CD4-positive, alpha-beta T cell treated with Interleukin-4 for 4 hours (primary cell): ENCODE measurements around the gene PAOX.

Experiments used
- DNase-seq: peaks from one replicate; pipeline ENCODE4 v3.0.0-alpha.2; 2020

PAOX gene

DNA sequence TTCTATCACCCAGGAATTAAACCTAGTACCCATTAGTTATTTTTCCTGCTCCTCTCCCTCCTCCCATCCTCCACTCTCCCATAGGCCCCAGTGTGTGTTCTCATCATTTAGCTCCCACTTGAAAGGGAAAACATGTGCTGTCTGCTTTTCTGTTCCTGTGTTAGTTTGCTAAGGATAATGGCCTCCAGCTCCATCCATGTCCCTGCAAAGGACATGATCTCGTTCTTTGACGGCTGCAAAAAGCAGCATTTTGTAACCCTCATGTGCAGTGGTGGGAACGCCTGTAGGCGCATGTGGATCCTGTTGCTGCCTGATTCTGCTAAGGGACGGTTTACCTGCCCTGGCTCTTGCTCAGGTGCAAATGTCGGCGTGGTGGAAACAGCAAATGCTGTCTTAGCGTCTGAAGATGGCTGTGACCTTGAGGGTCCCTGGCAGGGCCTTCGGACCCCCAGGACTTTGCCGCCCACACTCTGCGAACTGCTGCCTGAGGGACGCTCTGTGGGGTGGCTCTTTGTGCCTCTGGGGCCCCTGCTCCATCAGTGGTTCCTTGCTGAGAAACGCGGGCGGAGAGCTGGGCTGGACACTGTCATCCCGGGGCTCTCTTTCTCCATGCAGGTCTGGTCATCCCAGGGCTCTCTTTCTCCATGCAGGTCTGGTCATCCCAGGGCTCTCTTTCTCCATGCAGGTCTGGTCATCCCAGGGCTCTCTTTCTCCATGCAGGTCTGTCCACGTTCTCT, 9.3 kb downstream of the PAOX start:
- no peak for DNase-seq

DNA sequence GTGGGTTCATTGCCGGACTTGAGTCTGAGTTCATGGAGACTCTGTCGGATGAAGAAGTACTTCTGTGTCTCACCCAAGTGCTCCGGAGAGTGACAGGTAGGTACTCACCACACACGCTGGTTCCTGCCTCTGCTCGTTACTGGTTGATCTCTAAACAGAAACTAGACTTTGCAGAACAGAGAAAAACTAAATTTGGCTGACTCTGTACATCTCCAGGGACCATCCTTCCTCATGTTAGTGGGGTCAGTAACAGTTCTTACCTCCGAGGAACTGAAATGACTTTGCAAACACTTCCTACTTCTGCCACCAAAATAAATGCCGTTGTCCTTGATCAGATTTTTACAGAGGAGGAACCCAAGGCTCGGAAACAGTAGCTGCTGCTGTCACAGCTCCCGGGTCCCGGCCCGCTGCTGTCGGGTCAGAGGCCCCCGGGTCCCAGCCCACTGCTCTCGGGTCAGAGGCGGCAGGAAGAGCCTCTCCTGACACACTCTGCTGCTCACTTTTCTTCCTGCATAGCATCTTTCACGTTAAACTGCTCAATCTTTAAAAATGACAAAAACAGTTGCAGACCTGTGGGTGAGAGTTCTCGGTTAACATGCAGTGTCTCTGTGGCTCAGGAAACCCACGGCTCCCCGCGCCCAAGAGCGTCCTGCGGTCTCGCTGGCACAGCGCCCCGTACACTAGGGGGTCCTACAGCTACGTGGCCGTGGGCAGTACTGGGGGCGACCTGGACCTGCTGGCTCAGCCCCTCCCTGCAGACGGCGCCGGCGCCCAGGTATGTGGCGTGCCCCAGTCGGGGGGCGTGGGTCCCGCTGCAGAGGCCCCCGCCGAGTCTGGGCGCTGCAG, 10.1 kb downstream of the PAOX start:
- DNase-seq, result peak; percentile 63

DNA sequence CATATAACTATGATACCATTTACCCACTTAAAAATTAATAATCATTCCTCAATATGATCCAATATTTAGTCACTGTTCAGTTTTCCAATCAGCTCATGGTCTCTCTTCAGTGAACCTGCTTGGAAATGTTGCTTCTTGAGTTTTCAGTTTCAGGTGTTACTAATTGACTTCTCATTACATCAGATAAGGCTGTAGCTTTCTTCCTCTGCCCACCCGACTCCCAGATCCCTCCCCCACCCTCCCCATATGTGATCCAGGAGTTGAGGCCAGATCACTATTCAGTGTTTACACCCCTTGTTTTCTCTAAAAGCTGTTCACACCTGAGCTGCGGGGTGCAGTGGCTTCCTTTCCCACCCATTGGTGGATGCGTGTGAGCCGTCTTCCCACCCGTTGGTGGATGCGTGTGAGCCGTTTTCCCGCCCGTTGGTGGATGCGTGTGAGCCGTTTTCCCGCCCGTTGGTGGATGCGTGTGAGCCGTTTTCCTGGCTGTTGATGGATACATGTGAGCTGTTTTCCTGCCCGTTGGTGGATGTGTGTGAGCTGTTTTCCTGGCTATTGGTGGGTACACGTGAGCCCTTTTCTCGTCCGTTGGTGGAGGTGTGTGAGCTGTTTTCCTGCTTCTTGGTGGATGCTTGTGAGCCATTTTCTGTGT, 11.7 kb downstream of the PAOX start:
- DNase-seq, result no peak

DNA sequence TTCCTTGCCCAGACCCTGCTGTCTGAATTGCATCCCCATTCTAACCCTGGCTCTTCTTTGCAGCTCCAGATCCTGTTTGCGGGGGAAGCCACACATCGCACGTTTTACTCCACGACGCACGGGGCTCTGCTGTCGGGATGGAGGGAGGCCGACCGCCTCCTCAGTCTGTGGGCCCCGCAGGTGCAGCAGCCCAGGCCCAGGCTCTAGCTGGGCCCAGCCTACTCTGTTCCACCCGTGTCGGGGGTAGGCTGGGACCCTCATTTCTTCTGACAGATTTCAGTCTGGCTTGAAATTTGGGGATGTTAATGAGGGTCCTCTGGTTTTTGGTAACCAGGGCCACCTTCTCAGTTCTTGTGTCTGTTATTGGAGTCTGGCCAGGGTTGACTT, 12.2 kb downstream of the PAOX start:
- DNase-seq, result no peak

DNA sequence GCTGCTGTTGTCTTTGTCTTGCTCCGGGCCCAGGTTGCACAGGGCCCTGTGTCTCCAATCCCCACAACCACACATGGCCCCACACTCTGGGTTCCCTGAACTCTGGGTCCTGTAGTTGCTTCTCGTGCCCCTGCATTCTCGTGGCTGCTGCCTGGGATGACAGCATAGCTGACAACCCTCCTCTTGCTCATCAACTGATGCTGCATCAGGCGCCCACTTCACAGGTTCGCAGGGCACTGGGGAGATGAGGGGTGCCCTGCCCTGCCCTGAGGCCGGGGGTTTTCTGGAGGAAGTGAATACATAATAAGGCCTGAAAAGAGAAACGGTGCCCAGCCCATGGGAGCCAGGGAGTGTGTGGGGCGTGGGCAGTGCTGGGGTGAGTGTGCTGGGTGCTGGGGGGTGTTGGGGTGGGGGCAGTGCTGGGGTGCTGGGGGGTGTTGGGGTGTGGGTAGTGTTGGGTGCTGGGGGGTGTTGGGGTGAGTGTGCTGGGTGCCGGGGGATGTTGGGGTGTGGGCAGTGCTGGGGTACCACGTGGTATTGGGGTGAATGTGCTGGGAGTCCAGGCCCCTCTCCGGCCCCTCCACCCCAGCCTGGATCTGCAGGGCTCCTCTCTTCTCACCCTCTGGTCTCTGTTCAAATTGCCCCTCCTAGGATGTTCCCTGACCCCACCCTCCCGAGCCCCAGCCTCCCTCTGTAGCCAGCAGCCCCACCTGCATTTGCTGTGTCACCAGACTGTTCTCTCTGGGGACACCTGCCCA, 12.9 kb downstream of the PAOX start:
- peak; percentile 63 for DNase-seq

DNA sequence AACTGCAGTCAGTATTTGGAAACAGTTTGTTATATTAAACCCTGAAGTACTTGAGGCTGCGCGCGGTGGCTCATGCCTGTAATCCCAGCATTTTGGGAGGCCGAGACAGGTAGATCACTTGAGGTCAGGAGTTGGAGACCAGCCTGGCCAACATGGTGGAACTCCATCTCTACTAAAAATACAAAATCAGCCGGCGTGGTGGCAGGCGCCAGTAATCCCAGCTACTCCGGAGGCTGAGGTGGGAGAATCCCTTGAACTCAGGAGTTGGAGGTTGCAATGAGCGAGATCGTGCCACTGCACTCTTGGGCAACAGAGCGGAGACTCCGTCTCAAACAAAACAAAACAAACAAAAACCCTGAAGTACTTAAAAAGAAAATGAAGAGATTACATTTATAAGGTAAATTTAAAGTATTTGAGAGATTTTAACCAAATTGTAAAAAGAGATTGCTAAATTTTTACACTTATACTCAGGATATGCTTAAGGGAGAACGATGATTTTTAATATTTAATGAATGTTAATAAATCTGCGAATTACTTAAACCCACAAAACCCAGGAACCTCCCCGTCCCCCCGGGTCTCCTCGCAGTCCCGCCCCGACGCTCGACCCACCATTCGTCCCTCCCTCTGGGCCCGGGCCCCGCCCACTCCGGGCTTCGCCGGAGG, 14.5 kb downstream of the PAOX start:
- no peak for DNase-seq

DNA sequence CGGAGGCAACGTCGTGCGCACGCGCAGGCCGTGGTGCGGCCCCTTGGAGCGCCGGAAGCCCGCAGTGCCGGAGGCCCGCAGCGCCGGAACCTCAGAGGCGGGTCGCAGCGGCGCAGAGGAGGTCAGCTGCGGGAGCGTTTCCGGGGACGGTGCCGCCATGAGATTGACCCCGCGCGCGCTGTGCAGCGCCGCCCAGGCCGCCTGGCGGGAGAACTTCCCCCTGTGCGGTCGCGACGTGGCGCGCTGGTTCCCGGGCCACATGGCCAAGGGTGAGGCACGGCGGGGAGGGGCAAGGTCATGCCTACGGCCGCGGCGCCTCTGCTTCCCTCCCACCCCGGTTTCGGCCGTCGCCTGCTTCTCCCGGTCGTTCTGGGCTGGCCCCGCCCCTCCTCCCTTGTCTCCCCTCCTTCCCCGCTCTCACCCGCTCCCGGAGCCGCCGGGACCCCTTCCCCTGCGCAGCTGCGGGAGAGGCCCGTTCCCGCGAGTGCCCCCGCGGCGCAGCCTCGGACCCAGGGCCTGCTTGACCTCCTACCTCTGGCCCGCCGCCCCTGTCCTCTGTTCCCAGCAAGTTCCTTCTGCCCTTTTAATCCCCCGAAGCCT, 15.1 kb downstream of the PAOX start, which contains the start of gene MTG1:
MTG1 (plus strand) TSS at position 94 of the 600 bp plus-strand sequence; CDS start at position 158, 64 bp downstream.
- DNase-seq, result peak; percentile 89

DNA sequence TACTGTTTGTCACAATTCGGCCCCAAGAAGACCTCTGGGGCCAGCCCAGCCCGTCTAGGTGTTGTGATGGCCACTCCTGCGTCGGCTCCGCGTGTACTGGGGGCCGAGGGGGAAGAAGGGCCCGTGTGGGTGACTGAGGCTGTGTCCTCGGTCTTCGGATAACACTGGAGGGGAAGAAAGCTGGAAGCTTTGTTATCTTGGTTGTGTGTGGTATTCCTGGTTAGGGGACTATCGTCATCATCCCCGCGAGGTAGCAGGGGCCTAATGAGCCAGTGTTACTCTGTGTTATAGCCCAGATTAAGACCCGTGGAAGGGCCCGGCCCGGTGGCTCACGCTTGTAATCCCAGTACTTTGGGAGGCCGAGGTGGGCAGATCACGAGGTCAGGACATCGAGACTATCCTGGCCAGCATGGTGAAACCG, 15.7 kb downstream of the PAOX start:
- no peak for DNase-seq

DNA sequence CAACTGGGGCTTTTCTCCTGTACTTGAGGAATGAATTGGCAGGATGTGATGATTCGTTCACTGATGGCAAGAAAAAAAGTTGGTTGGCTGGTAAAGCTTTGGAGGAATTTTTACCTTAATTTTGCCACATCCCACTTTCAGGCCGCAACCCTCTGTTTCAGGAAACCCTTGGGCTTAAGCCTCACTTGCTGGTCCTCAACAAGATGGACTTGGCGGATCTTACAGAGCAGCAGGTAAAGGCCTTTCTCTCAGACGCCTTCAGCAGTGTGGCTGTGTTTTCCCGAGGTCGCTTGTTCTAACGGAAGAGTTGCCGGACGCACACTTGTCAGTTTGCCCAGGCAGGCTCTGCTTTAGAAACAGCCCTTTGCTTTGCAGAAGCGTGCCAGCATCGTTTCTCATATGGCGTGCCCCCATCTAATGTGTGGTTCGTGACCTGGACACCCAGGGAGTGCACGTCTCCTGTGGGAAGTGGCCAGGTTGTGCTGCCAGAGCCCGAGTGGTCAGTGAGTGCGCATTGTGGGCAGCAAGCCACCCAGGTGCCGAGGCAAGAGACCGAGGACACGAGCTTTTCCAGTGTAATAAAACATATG, 17.1 kb downstream of the PAOX start:
- DNase-seq, result no peak

DNA sequence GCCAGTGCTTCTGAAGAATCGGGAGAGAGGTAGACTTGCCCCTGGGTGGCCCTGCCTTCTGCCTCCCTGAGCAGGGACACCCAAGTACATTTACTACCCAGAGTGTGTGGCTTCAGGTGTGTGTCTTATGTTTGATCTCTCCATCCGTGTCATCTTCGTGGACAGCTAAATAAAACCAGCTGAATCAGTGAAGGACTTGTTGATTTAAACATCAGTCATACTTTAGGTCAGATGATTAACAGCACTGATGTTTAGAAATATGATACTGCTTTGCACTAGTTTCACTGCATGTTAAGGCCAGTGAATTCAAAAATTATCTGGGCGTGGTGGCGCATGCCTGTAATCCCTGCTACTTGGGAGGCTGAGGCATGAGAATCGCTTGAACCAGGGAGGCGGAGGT, 18.9 kb downstream of the PAOX start:
- DNase-seq, result no peak

DNA sequence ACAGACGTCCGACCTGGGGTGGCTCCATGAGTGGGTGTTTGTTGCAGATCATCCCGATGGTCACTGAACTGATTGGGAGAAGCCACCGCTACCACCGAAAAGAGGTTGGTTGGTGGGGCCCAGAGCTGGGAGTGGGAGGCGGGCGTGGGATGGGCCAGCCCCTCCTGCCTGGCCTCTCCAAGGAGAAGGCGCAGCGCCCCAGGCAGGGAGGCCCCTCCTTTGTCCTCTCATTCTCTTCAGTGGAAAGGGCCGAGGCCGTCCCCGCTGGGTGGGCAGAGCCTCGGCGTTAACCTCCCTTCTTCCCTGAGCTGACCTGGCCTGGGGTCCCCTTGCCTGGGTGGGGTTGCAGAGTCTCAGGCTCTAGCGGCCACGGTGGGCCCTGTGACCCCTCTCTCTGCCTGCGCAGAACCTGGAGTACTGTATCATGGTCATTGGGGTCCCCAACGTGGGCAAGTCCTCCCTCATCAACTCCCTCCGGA, 20.1 kb downstream of the PAOX start:
- DNase-seq, result no peak

DNA sequence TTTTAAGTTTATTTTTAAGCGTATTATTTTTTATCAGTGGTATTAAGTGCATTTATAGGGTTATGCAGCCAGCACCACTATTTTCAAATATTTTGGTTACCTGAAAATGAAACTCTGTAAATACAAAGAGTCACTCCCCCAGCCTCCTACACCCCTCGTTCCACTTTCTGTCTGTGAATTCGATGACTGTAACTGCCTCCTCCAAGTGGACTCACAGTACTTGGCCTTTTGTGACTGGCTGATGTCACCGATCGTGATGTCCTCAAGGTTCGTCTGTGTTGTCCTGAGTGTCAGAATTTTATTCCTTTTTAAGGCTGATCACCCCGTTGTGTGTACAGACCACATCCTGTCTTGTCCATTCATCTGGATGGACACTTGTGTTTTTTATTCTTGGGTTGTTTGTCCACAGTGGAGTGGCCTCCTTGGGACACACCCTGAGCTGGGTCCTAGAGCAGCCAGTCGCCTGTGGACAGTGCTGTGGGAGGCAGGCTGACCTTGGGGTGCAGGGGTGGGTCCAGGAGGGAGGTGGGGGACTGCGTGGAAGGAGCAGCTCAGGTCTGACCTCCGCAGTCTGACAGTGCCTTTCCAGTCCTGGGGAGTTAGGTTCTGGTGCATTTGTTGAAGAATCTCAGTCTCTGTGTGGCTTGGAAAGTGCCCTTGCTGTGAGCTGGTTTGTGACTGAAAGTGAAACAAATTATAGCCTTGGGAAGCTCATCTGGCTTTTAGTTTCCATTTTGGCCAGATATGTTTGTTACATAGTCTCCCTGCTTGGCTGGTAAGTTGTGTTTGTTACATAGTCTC, 21.8 kb downstream of the PAOX start:
- peak; percentile 11 for DNase-seq

DNA sequence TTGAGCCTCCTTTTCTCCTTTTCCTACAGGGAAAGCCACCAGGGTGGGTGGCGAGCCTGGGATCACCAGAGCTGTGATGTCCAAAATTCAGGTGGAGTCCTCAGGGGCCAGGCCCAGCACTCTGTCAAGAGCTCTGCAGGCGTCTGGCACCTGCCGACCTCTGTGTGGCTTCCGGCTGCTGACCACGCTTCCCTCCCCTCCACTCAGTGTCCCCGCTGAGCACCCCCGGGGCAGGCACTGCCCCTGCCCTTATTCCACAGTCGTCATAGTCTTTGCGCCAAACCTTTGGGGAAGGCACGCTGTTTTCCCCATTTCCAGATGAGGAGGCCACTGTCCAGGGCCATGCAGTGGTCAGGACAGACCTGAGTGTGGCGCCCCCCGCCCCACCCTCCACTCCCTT, 22.4 kb downstream of the PAOX start:
- no peak for DNase-seq

DNA sequence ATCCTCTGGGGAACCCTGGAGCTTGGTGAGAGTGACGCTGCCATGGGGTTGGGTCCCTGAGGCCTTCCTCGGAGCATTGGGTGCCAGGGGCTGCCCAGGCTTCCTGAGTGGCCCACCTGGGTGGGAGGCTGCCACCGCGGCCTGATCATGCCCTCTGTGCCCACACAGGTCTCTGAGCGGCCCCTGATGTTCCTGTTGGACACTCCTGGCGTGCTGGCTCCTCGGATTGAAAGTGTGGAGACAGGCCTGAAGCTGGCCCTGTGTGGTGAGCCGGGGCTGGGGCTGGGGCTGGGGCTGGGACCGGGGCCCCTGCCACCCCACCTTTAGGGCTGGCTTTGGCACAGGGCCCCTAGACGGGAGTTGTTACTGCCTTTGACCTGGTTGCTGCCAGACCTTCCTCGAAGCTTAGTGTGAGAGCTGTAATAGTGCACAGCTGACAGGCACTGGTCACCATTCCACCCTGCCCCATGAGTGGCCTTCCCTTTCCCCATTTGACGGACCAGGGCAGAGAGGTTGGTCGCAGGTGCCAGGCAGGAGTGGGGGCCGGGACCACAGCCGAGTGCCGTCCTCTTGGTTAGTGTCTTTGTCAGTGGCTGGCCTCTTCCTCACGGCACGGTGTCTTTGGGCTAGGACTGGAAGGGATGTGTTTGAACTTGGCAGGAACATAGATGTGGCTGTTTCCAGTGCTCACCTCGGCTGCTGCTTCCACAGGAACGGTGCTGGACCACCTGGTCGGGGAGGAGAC, 23.1 kb downstream of the PAOX start:
- DNase-seq, result no peak

DNA sequence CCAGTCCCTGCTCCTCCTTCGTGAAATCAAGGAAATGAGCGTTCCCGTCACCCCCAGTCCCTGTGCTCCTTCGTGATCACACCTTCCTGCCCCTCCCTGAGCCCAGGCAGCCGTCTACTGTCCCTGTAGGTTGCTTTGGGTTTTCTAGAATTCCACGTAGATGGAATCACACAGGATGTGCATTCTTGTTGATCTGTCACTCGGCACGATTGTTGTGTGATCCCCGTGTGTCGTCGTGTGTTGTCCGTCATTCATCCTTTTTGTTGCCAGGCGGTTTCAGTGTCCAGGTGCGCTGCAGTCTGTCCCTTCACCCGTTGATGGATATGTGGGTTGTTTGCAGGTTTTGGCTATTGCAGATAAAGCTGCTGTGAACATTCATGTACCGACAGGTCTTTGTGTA, 24.3 kb downstream of the PAOX start:
- no peak for DNase-seq

DNA sequence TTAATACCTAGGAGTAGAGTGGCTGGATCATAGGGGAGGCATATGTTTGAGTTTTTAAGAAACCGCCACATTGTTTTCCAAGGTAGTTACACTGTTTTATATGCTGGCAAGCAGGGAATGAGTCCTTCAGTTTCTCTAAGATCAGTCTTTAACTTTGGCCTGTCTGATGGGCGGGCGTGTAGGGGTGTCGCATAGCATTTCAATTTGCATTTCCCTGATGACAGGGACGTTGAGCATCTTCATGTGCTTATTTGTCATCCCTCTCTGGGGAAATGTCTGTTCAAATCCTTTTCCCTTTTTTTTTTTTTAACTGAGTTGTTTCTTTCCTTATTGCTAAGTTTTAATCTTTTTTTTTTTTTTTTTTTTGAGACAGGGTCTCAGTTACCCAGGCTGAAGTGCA, 24.7 kb downstream of the PAOX start:
- no peak for DNase-seq

DNA sequence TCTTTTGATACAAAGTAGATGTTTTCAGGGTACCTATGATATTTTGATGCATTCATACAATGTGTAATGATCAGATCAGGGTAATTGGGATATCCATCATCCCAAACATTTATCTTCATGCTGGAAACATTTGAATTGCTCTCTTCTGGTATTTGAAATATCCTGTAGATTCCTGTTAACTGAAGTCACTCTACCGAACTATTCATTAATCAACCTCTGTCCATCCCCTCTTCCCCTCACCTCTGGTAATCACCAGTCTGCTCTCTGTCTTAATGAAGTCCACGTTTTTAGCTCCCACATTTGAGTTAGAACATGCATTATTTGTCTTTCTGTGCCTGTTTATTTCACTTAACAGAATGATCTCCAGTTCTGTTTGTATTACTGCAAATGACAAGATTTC, 26.2 kb downstream of the PAOX start:
- DNase-seq, result no peak

DNA sequence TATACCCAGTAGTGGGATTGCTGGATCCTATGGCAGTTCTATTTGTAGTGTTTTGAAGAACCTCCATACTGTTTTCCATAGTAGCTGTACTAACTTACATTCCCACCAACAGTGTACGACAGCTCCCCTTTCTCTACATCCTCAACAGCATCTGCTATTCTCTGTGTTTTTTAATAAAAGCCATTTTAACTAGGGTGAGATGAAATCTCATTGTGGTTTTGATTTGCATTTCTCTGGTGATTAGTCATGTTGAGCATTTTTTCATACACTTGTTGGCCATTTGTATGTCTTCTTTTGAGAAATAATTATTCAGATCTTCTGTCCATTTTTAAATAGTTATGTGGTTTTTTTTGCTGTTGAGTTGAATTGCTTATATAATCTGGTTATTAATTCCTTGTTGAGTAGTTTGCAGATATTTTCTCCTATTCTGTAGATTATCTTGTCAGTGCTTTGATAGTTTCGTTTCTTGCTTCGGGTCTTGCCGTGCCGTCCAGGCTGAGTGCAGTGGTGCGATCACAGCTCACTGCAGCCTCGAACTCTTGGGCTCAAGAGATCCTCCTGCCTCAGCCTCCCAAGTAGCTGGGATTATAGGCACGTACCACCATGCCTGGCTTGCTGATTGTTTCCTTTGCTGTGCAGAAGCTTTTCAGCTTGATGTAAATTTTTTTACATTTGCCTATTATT, 26.9 kb downstream of the PAOX start:
- DNase-seq, result no peak
